ENCODE measurements around the gene FECH. TPM values are rescaled to one million over a fixed set of nuclear protein-coding genes. Genes with fewer than 3 reads are reported as not detected.

The FECH gene
- total RNA-seq, 1 experiment from 2014 or later = 83.4 TPM

GRCh38 chr18:57534511-57534909 lies 52.0 kb downstream of the FECH start:
- CTCF ChIA-PET = no interaction called here
- no peaks in the 10 kb centered on the region for H3K9me3 ChIP-seq (ENCODE audit: insufficient read depth, low read depth)
- intact Hi-C loops (cut with micrococcal nuclease; ENCODE audit: unreplicated experiment) = no loop called here
- H3K27ac ChIP-seq = no peak overlapping the region
- TF ChIP-seq CTCF (conservative IDR thresholded peaks at IDR 0.05) = no peak
- TF ChIP-seq EZH2 (IDR thresholded peaks at IDR 0.05; ENCODE audit: low read depth) = no peak
- no peak overlapping the region for H2AFZ ChIP-seq
- H3K79me2 ChIP-seq (ENCODE audit: low read depth) = no peaks in the 10 kb centered on the region
- no peaks in the 10 kb centered on the region for H3K27me3 ChIP-seq (ENCODE audit: insufficient read depth, low read depth)
- no peaks in the 10 kb centered on the region for H4K20me1 ChIP-seq (ENCODE audit: insufficient read depth)
- POLR2A ChIA-PET (ENCODE audit: unreplicated experiment) = no interaction called here
- no peak for DNase-seq
- BruUV-seq (replicated peaks) = no TSS peak
- no peaks in the 10 kb centered on the region for H3F3A ChIP-seq (ENCODE audit: insufficient read depth, low read depth)
- no peaks in the 10 kb centered on the region for H3K4me1 ChIP-seq (replicated peaks; ENCODE audit: insufficient read depth)
- H3K9me2 ChIP-seq (ENCODE audit: insufficient read depth) = no peaks in the 10 kb centered on the region
- no peak overlapping the region for H3K4me2 ChIP-seq
- no peaks in the 10 kb centered on the region for H3K36me3 ChIP-seq (ENCODE audit: low read depth)
- no peak overlapping the region for H3K4me3 ChIP-seq

- intact Hi-C loops (cut with micrococcal nuclease; ENCODE audit: unreplicated experiment) = no loop called here
- CTCF ChIA-PET = no interaction called here
Measured at GRCh38 chr18:57533868-57534510, 52.5 kb downstream of the FECH start.

GRCh38 chr18:57533006-57533867 lies 53.3 kb downstream of the FECH start:
- Histone ChIP-seq H3K4me2 (no peak overlapping the region), H3K79me2 (ENCODE audit: low read depth) (no peaks in the 10 kb centered on the region), H2AFZ (no peak overlapping the region), H3F3A (ENCODE audit: insufficient read depth, low read depth) (no peaks in the 10 kb centered on the region), H3K27ac (no peak overlapping the region), H3K4me1 (replicated peaks; ENCODE audit: insufficient read depth) (no peaks in the 10 kb centered on the region), H3K4me3 (no peak overlapping the region), H3K9me3 (ENCODE audit: insufficient read depth, low read depth) (no peaks in the 10 kb centered on the region), H3K9me2 (ENCODE audit: insufficient read depth) (no peaks in the 10 kb centered on the region), H3K36me3 (ENCODE audit: low read depth) (no peaks in the 10 kb centered on the region), H4K20me1 (ENCODE audit: insufficient read depth) (no peaks in the 10 kb centered on the region), H3K27me3 (ENCODE audit: insufficient read depth, low read depth) (no peaks in the 10 kb centered on the region)
- DNase-seq = no peak
- no peak for TF ChIP-seq CTCF (conservative IDR thresholded peaks at IDR 0.05)
- TF ChIP-seq EZH2 (IDR thresholded peaks at IDR 0.05; ENCODE audit: low read depth) = no peak
- ChIA-PET POLR2A (ENCODE audit: unreplicated experiment) (no interaction called here), CTCF (no interaction called here)
- BruUV-seq (replicated peaks) = no TSS peak
- intact Hi-C loops (cut with micrococcal nuclease; ENCODE audit: unreplicated experiment) = no loop called here

More at GRCh38 chr18:57533868-57534510, 52.5 kb downstream of the FECH start:
- Histone ChIP-seq H3K79me2 (ENCODE audit: low read depth) (no peaks in the 10 kb centered on the region), H4K20me1 (ENCODE audit: insufficient read depth) (no peaks in the 10 kb centered on the region), H3K4me3 (no peak overlapping the region), H3K9me2 (ENCODE audit: insufficient read depth) (no peaks in the 10 kb centered on the region), H3F3A (ENCODE audit: insufficient read depth, low read depth) (no peaks in the 10 kb centered on the region), H2AFZ (no peak overlapping the region), H3K36me3 (ENCODE audit: low read depth) (no peaks in the 10 kb centered on the region), H3K4me2 (no peak overlapping the region), H3K4me1 (replicated peaks; ENCODE audit: insufficient read depth) (no peaks in the 10 kb centered on the region), H3K27me3 (ENCODE audit: insufficient read depth, low read depth) (no peaks in the 10 kb centered on the region), H3K9me3 (ENCODE audit: insufficient read depth, low read depth) (no peaks in the 10 kb centered on the region), H3K27ac (no peak overlapping the region)
- POLR2A ChIA-PET (ENCODE audit: unreplicated experiment) = no interaction called here
- no TSS peak for BruUV-seq (replicated peaks)
- no peak for TF ChIP-seq EZH2 (IDR thresholded peaks at IDR 0.05; ENCODE audit: low read depth)
- TF ChIP-seq CTCF (conservative IDR thresholded peaks at IDR 0.05) = no peak
- DNase-seq = no peak

Data from PC-9 (cell line).